SKM-1 (cell line): Measurements from ENCODE around the gene ELAC2.

ENCODE experiments used
- DNase-seq: peaks from one replicate; lab custom pipeline; 2025; ENCODE audit not compliant: unreplicated experiment; lab: John Stamatoyannopoulos, UW

ELAC2 gene

DNA sequence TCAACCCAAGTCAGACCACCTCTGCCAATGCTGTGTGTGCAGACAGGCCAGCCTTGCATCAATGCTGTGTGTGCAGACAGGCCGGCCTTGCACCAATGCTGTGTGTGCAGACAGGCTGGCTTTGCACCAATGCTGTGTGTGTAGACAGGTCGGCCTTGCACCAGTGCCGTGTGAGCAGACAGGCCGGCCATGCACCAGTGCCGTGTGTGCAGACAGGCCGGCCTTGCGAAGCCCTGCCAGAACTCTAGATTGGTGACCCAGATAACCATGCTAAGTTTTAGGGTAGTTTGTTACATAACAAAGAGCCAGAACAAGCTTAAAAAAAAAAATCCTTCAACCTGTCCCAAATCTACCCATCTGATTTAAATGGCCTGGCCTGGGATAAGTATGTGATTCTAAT lies 54.3 kb downstream of the ELAC2 start:
- DNase-seq = no peak

DNA sequence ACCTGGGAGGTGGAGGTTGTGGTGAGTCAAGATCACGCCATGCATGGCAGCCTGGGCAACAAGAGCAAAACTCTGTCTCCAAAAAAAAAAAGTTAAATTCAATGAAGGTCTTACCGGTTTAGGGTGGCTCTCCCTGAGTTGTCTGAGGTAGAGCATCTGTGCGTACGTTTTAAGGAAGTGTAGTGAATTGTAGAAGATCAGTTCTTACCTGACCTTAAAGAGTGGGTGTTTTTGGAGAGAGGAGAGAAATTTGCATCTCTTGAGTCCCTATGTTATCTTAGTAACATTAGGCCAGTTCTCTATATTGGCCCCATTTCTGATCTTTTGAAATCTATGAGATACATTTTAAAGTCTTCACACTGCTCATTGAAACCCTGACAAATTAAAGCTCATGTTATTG lies 56.2 kb downstream of the ELAC2 start:
- no peak for DNase-seq

DNA sequence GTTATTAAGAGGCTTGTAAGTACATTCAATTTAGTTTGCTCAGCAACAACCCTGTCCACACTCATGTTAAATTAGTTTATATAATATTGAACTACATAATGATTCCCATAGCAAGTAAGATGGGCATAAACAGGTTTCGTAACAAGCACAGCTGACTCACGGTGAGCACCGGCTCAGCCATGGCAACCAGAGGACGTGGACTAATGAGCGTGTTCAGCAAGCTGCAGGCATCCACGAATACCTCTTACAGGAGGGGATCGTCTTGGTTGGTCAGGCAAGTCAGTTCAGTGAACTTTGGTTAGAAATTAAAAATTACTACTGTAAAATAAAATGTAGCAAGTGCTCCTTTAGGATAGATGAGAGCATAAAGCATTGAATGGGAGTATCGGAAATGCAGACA lies 58.4 kb downstream of the ELAC2 start:
- no peak for DNase-seq

DNA sequence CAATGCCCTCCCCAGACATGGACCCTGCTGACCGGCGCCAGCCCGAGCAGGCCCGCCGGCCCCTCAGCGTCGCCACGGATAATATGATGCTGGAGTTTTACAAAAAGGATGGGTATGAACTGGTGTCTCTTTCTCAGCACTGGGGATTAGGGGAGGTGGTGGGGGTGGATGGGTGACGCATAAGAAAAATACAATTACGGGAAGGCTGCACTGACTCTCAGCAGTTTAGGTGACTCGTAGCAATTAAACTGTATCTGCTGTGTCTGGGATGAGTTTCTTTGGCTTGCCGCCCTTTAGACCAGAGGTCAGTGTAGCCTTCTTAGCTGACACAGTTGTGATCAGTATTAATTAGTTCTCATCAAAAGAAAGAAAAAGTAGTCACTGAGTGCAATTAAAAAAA lies 59.0 kb downstream of the ELAC2 start:
- DNase-seq = no peak

DNA sequence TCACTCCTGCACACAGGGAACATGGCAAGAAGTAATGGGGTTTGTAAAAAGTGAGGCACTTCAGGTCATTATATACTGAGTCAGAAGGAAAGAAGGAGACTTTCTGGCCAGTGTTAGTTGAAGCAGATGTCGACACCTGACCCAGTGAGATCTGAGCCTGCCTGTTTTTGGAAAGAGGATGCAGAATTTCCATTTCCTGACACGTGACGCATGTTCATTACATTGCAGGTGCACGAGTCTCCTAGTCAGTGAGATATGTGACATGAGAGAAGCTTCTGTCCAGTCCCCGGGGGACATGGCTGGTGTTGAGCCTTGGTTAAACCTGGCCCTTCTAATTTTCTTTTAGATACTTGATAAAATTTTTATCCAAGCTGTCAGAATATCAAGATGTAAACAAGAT lies 62.3 kb downstream of the ELAC2 start:
- DNase-seq = no peak

DNA sequence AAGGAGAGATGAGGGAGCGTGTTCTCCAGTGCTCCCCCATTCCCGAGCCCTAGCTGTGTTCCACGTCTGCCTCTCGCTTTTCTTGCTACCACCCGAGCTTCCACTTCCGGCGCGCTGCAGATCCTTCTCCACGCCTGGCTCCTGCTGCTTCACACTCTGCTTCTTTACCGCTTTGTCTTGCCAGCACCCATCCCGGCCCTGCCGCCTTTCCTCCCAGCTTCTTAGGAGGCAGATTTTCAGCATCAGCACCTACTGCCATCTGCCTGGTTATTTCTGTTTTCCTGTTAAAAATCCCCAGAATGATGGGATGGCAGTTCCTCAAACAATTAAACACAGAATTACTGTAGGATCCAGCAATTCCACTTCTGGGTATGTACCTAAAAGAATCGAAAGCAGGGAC lies 64.7 kb downstream of the ELAC2 start:
- no peak for DNase-seq

DNA sequence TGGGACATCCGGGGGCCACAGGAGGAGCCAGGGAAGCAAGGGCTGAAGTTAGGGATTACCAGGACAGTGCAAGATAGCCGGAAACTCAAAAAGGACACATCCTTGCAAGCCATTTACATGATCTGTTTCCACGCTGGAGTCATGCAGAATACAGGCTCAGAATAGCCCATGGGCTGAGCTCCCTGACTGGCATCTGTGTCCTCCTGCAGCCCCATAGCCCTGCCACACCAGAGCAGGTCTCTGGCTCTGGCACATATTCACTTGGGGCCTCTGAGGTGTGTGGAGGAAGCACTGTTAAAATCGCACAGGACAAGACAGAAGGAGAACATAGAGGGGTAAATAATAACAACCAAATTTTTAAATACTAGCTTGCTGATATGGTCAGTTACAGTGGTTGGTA lies 65.8 kb downstream of the ELAC2 start:
- DNase-seq = no peak

DNA sequence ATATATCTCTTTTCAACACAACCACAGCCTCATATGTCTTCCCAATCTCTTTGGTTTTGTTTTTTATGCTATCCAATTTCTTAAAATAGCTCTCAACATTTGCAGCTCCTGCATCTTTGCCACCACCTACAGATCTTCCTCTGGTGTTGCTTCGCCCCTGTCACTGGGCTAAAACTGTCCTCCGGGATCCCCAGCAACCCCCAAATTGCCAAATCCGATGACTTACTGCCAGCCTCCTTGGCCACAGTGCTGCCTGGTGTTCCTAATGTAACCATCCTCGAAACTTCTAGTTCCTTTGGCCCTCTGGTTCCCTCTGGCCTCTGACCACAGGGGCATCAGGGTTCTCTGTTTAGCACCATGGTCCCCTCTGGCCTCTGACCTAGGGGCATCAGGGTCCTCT lies 70.8 kb downstream of the ELAC2 start:
- no peak for DNase-seq
